22Rv1 (cell line): ENCODE data around the gene MTRFR.
"Not testable (repeated sequence)": the region's sequence is repeated elsewhere in the genome, so short reads cannot be mapped to it uniquely, and the experiment has no call there.

ENCODE experiments used
- ZFX ChIP-seq: fragments of 450-650 bp; IDR thresholded peaks from 2 replicates; pipeline ENCODE4 v1.6.1; 2017; ENCODE audit warnings: antibody characterized with exemption, borderline replicate concordance
- TF ChIP-seq, protein P1 (sequence below): fragments of 450-650 bp; IDR thresholded peaks from 2 replicates; pipeline ENCODE4 v1.5.1; 2017; ENCODE audit warnings: mild to moderate bottlenecking

DNA sequence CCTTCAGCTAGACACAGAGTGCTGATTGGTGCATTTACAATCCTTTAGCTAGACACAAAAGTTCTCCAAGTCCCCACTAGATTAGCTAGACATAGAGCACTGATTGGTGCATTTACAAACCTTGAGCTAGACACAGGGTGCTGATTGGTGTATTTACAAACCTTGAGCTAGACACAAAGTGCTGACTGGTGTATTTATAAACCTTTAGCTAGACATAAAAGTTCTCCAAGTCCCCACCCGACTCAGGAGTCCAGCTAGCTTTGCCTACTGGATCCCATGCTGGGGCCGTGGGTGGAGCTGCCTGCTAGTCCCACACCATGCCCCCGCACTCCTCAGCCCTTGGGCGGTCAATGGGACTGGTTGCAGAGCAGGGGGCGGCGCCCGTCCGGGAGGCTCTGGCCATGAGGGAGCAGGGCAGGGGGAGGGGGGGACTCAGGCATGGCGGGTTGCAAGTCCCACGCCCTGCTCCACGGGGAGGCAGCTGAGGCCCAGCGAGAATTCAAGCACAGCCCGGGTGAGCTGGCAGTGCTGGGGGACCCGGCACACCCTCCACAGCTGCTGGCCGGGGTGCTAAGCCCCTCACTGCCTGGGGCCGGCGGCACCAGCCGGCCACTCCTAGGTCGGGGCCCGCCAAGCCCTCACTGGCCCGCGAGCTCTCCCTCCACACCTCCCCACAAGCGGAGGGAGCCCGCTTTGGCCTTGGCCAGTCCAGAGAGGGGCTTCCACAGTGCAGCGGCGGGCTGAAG is 15.9 kb downstream of the MTRFR start:
- TF ChIP-seq, protein P1, sequence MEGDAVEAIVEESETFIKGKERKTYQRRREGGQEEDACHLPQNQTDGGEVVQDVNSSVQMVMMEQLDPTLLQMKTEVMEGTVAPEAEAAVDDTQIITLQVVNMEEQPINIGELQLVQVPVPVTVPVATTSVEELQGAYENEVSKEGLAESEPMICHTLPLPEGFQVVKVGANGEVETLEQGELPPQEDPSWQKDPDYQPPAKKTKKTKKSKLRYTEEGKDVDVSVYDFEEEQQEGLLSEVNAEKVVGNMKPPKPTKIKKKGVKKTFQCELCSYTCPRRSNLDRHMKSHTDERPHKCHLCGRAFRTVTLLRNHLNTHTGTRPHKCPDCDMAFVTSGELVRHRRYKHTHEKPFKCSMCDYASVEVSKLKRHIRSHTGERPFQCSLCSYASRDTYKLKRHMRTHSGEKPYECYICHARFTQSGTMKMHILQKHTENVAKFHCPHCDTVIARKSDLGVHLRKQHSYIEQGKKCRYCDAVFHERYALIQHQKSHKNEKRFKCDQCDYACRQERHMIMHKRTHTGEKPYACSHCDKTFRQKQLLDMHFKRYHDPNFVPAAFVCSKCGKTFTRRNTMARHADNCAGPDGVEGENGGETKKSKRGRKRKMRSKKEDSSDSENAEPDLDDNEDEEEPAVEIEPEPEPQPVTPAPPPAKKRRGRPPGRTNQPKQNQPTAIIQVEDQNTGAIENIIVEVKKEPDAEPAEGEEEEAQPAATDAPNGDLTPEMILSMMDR, result not testable (repeated sequence)
- not testable (repeated sequence) for TF ChIP-seq ZFX
